ENCODE data around the gene ATF7IP. TPM values are rescaled to one million over a fixed set of nuclear protein-coding genes. Genes with fewer than 3 reads are reported as not detected.
A peak's percentile ranks its signal among the peaks of the same experiment; 100 is the strongest.
"Not testable (repeated sequence)": the region's sequence is repeated elsewhere in the genome, so short reads cannot be mapped to it uniquely, and the experiment has no call there.

ATF7IP gene
- total RNA-seq, 1 experiment from 2014 or later, result 41.3 TPM

GRCh38 chr12:14379508-14379907, 14.0 kb downstream of the ATF7IP start:
- DNase-seq (ENCODE audit: low read depth), result no peak

DNA sequence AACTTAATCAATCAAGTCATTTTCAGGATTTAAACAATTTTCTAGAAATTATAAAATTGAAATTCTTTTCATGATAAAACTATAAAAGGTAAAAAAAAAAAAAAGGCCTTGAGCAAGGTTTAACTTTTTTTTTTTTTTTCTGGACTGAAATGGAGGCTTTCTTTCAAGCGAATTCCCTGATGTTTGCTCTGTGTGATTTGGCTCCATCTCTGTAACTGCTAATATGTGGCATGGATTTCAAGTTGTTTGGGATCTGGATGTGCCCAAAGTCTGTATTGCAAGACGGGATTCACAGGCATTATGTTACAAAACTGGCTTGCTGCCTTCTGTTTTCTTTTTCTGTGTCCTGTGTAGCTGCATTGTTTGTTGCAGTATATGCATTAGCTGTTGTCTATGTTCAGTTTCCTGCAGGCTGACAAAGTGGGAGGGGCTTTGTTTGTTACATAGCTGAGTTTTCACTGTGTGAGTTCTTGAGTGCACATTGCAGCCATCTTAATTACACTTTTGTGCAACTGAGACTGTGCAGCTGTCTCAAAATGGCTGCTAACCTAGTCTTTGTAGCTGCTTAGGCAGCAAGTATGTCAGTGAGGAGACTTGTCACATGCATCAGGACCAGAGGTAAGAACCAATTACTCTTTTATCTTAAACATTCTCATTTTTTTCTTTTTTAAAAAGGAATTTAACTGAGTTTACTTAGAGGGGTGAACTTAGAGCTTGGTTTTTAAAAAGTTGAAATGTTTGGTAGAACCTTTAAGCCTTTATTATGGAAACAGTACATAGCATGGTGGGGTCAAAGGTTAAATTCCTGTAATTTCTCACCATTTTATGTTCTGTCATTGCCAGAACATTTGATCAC, 19.5 kb downstream of the ATF7IP start:
- DNase-seq (ENCODE audit: low read depth), result peak; percentile 88

DNA sequence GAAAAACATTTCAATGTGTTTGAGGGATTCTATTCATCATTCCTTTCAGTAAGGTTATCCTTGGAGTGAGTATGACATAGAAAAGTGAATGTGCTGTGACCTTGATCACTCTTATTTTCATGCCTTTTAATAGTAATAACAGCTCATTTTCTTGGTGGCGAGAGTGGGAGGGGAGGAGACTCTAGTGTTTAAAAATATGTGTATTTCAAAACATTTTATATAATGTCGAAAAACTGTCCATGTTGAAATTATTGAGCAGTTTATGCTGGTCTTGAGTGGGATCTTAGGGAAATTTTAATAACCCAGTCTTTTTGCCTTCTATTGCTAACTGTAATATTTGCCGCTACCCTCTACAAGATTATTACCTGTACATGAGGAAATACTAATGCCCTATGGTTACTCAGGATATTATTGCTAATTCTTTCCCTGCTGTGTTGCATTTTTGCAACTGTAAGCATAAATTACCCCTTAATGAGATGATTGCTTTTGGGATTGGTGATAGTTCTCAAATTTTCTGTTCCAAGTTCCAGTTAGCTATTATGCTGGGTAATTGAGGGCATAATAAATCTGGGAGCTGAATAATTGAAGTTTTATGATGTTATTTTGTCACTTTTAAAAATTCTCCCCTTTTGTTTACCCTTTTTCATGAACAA, 21.9 kb downstream of the ATF7IP start:
- DNase-seq (ENCODE audit: low read depth), result no peak

GRCh38 chr12:14390449-14390848, 25.0 kb downstream of the ATF7IP start:
- no peak for DNase-seq (ENCODE audit: low read depth)

DNA sequence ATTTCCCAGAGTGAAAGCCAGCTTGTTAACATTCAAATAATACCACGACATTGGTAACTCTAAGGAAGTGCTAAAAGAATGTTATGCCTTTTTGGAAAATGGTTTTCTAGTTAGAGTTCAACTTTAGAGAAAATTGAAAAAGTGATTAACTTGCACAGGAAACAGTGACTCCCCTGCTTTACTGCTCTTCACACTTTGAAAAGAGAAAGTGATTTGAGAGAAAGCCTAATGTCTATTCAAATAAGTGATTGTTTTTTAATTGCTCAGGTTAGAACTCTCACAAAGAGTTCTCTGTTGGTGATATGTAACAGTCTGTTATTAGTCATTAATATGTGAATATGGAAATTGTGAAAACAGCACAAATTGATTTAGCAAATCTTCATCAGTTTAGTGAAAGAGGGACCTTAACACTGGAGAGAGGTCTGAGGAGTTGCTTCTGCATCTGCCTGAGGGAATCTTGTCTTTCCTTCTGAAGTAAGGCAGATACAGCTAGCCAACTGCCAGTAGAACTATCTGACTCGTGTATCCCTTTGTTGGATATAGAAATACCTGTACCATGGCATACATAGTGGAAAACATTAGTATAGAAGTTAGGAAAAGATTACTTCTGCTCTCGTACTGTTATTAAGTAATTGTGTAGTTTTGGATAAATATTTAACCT, 25.5 kb downstream of the ATF7IP start:
- no peak for DNase-seq (ENCODE audit: low read depth)

GRCh38 chr12:14393751-14394150, 28.3 kb downstream of the ATF7IP start:
- no peak for DNase-seq (ENCODE audit: low read depth)

GRCh38 chr12:14394317-14395073, 29.0 kb downstream of the ATF7IP start:
- DNase-seq (ENCODE audit: low read depth), result peak; percentile 72

DNA sequence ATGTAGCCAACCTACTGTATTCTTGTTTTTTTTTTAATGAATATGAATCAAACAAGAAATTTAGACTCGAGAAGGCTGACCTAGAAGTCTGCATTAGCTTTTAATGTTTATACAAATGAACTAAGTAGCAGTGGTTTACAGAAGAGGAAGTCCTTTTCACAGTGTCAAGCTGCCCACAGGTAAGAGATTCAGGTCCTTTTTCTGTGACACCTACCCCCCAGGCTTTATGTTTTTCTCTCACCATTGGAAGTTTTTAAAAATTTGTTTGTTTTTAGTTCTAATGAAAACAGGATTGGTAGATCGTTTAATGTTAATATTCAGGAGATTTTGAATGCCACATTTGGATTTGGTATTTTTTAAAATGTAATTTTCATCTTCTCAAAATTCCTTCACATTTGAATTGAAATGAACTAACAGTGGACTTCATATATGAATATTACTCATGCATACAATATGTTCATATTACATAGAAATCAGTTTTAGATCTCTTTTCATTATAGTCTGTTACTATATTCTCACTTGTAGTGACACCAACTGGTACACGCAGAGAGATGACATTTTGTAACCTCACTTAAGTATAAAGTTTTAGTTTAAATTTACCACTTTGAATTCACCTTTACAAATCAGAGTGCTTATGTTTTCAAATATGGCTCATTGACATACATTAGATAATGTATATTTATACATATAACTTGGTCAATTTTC, 29.7 kb downstream of the ATF7IP start:
- no peak for DNase-seq (ENCODE audit: low read depth)

DNA sequence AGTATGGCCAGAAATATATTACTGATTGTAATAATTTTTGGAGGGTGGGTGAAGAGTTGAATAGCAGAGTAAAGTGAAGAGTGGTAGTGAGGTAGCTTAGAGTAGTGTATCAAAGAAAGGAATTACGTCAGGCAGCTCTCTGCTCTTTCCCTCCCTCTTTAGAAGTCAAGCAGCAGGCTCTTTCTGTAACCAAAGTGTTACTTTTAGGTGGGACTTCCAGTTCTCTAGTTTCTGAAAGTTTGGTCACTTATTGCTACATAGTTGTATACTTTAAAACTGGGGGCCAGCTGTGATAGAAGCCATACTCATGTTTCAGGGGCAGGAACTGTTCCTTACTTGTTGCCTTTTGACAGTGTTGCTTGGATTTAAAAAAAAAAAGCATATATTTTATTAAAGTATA, 30.6 kb downstream of the ATF7IP start:
- no peak for DNase-seq (ENCODE audit: low read depth)

DNA sequence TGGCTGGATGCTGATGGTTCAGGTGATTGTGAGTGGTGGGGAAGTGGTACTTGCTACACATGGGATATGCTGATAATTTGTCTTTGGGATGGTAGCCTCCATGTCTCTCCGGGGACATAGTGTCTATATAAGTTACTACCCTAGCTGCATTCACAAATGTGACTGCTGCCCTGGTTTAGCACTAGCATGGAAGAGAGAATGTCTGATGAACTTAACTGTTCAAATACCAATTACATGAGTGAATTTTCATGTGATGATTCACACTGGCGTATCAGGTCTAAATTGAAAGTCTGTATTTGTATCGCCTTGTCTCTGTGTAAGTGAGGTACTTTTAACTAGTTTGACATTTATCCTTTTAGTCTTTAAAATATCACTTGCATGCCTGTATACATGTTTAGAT, 34.4 kb downstream of the ATF7IP start:
- peak; percentile 70 for DNase-seq (ENCODE audit: low read depth)

GRCh38 chr12:14400599-14400998, 35.1 kb downstream of the ATF7IP start:
- no peak for DNase-seq (ENCODE audit: low read depth)

DNA sequence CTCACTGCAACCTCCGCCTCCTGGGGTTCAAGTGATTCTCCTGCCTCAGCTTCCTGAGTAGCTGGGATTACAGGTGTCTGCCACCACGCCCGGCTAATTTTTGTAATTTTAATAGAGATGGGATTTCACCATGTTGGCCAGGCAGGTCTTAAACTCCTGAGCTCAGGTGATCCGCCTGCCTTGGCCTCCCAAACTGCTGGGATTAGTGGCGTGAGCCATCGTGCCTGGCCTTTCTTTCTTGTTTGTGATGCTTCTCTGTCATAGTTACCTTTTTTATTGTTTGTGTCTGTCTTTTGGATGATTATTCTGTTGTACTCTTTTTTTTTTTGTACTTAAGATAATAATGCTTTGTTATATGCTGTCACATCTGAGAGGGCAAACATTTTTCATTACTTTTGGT, 35.8 kb downstream of the ATF7IP start:
- not testable (repeated sequence) for DNase-seq (ENCODE audit: low read depth)

DNA sequence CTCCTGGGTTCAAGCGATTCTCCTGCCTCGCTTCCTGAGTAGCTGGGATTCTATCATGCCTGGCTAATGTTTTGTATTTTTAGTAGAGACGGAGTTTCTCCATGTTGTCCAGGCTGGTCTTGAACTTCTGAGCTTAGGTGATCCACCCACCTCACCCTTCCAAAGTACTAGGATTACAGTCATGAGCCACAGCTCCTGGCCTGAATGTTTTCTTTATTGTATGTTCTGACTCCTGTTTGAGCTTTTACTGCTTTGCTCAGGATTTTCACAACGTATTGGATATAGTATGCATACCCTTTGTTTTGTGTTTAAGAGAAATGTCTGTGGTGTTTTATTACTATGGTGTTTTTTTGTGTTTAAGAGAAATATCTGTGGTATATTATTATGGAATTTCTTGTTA, 37.2 kb downstream of the ATF7IP start:
- DNase-seq (ENCODE audit: low read depth), result no peak

DNA sequence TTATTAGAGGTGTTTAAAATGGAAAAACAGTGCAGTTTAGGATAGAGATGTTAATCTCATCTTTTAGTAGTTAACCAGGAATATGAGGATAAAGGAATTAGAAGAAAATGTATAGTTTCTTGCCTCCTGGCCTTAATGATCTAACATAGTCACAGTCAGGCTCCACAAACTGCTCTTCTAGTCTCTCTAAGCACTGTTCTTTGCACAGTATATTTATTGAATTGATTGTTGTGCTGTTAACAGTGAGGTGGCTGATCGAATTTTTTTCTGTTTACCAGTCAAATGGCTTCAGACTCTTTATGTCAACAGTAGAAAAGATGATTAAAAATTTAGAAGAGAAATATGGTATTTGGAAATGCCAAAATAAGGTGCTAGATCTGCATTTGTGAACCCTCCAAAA, 37.8 kb downstream of the ATF7IP start:
- DNase-seq (ENCODE audit: low read depth), result no peak

DNA sequence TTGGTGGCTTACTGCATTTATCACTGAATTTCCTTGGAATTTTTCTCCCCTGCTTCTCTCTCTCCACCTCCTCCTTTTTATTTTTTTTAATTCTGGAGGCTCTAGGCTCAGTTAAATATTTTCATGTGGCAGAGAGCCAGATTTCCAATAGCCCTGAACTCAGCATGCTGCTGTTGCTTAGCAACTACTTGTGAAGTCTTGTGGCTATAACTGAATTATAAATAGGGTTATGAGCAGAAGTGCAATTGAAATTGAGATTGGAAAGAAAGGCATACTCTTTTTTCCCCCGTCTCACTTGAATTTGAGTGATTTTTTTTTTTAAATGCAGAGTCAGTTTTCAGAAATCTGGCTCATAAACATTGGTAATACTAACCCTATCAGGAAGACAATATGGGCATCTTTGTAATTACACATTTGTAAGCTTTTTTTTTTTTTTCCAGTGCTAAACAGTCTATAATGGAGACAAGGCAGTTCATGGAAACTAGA, 38.3 kb downstream of the ATF7IP start:
- peak; percentile 76 for DNase-seq (ENCODE audit: low read depth)

GRCh38 chr12:14405407-14405806, 39.9 kb downstream of the ATF7IP start:
- not testable (repeated sequence) for DNase-seq (ENCODE audit: low read depth)

DNA sequence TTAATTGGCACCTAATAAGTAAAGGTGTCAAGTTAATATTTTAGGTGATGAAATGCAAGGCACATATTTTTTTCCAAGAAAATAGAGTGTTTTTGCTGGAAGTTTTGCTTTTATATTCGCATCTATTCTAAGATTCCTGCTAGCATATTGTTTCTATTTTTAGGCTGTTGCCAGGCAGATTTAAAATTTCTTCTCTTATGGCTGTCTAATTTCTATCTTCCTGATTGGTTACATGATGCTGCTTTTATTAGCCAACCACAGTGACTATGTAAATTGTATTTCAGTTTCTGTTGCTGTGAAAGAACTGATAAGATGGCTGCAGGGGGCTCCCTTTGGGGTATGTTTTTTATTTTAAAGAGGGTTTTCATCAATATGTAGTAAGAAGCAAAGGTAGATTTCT, 42.7 kb downstream of the ATF7IP start:
- peak; percentile 42 for DNase-seq (ENCODE audit: low read depth)

- peak; percentile 42 for DNase-seq (ENCODE audit: low read depth)
These were observed 44.7 kb downstream of the ATF7IP start for GRCh38 chr12:14410177-14410576.

DNA sequence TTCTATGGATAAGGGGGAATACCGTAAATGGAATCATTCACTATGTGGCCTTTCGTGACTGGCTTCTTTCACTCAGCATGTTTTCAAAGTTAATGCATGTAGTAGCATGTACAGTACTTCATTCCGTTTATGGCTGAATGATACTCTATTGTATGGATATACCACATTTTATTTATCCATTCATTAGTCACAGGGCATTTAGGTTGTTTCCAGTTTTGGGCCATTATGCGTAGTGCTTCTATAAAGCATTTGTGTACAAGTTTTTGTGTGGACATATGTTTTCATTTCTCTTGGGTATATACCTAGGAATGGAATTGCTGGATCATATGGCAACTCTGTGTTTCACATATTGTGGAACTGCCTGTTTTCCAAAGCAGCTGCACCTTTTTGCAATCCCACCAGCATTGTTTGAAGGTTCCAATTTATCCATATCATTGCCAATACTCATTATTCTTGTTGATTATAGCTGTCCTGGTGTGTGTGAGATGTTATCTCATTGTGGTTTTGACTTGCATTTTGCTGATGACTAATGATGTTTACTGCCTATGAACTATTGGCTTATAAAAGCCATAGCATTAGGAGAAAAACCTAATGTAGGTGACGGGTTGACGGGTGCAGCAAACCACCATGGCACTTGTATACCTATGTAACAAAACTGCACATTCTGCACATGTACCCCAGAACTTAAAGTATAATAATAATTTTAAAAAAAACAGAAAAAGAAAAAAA, 45.5 kb downstream of the ATF7IP start:
- peak; percentile 60 for DNase-seq (ENCODE audit: low read depth)

DNA sequence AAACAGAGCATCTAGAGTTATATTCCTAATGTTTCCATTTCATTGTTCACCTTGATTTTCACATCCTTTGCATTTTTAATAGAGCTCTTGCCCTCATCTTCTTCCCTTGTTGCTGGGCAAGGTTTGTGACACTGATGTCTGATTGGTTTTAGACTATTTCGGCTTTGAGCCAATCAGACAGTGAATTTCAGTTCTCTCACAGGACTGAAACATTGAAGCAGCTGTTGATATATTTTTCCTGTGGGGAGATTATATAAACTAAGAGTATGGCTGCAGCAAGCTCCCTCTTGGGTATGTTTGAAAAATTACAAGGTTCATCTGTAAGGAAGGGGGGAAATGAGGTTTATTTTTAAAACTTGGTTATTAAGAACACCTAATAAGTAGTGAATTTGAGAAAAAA, 51.2 kb downstream of the ATF7IP start:
- peak; percentile 84 for DNase-seq (ENCODE audit: low read depth)
